Caco-2 (cell line): ENCODE data around the gene RBFOX1. TPM values are rescaled to one million over a fixed set of nuclear protein-coding genes. Genes with fewer than 3 reads are reported as not detected.

Experiments used
- BruUV-seq: library from RNA; stranded (reverse); fragments of 400-500 nt; replicated peaks from 2 replicates; lab custom pipeline; 2021; lab: Mats Ljungman, UMichigan
- CTCF ChIA-PET: fragments of 300-600 bp; sonication (Branson Sonifier 250); formaldehyde crosslinking; loops from one replicate; lab custom pipeline; 2022; ENCODE audit warnings: antibody characterized with exemption; lab: Charles Lee
- POLR2A ChIA-PET: fragments of 300-600 bp; sonication (Branson Sonifier 250); formaldehyde crosslinking; loops from one replicate; lab custom pipeline; 2022; ENCODE audit warnings: antibody characterized with exemption; lab: Charles Lee
- DNase-seq, 2 experiments: peaks; one replicate each; pipeline versions ENCODE4 v3.0.0 to v3.0.0-alpha.2; 2020 to 2022
- H3K27me3 ChIP-seq: replicated peaks from 2 replicates; pipeline ENCODE4 v1.6.0; 2011; ENCODE audit warnings: low read length; ENCODE audit not compliant: control insufficient read depth, insufficient read depth
- H3K36me3 ChIP-seq: 2 replicates; pipeline ENCODE4 v1.5.1; 2011; ENCODE audit warnings: low read length; ENCODE audit not compliant: control insufficient read depth, insufficient read depth
- H3K4me1 ChIP-seq: fragments of 250-450 bp; sonication (Bioruptor Pico); 2 replicates; pipeline ENCODE4 v1.5.1; 2020; ENCODE audit warnings: mild to moderate bottlenecking
- H3K4me3 ChIP-seq: 2 replicates; pipeline ENCODE4 v1.5.1; 2011; ENCODE audit warnings: low read depth, mild to moderate bottlenecking, control low read depth, low read length
- H3K9me3 ChIP-seq: fragments of 250-450 bp; sonication (Bioruptor Pico); 2 replicates; pipeline ENCODE4 v1.5.1; 2020; ENCODE audit warnings: mild to moderate bottlenecking, moderate library complexity
- H3K27ac Mint-ChIP-seq: one replicate; pipeline ENCODE4 v1.8.0; 2022; ENCODE audit warnings: mixed read lengths; ENCODE audit not compliant: unreplicated experiment
- H3K27me3 Mint-ChIP-seq: one replicate; pipeline ENCODE4 v1.8.0; 2022; ENCODE audit warnings: mixed read lengths; ENCODE audit not compliant: insufficient read depth, unreplicated experiment
- H3K36me3 Mint-ChIP-seq: one replicate; pipeline ENCODE4 v1.8.0; 2022; ENCODE audit warnings: mild to moderate bottlenecking, mixed read lengths; ENCODE audit not compliant: insufficient read depth, unreplicated experiment
- H3K4me1 Mint-ChIP-seq: one replicate; pipeline ENCODE4 v1.8.0; 2022; ENCODE audit warnings: low read depth, mixed read lengths; ENCODE audit not compliant: unreplicated experiment
- H3K4me3 Mint-ChIP-seq: one replicate; pipeline ENCODE4 v1.8.0; 2022; ENCODE audit warnings: mild to moderate bottlenecking, moderate library complexity, mixed read lengths; ENCODE audit not compliant: unreplicated experiment
- H3K9me3 Mint-ChIP-seq: one replicate; pipeline ENCODE4 v1.8.0; 2022; ENCODE audit warnings: mixed read lengths; ENCODE audit not compliant: unreplicated experiment
- CTCF ChIP-seq, 2 experiments: fragments of 200-600 bp in 1 of 2; IDR thresholded peaks; 1 replicate in 1 of 2; 2 replicates in 1 of 2; pipeline versions ENCODE4 v1.5.1 to v1.8.0; 2011 to 2022; ENCODE audit warnings: antibody characterized with exemption in 1 of 2, control low read depth in 1 of 2, inconsistent platforms in 1 of 2, low read depth in 1 of 2, low read length in 1 of 2, mild to moderate bottlenecking in 1 of 2, moderate library complexity in 1 of 2; ENCODE audit not compliant: insufficient read depth in 1 of 2, severe bottlenecking in 1 of 2, unreplicated experiment in 1 of 2
- intact Hi-C: fragments of 100-400 bp; cut with micrococcal nuclease; formaldehyde crosslinking; loops from one replicate; pipeline ENCODE4 v1.10.0; 2022; ENCODE audit not compliant: unreplicated experiment
- total RNA-seq: library from RNA; stranded (reverse); gene quantifications from 2 replicates; pipeline ENCODE4 v1.2.3, GENCODE V29; 2022

RBFOX1 gene
- total RNA-seq, 1 experiment from 2014 or later: 0.91 TPM

DNA sequence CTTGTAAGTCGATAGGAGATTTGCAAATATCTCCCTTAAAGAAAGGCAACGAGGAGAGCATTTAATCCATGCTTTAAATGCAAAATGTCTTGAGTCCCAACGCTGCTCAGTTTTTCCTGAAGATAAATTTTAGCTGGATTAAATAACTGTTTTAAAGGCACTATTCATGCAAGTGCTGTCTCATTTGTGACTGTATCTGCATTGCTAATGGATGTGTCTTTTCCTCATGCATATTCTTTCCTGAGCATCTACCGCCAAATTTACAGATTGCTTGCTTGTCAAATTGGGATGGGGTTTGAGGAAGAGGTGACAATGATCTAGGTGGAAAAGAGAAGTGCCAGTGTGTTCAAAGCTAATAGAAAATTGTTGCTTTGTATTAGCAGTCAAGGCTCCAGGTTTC is 106.9 kb downstream of the RBFOX1 start:
- Histone ChIP-seq H3K4me1 (no peaks in the 10 kb centered on the region), H3K9me3 (no peaks in the 10 kb centered on the region), H3K36me3 (no peaks in the 10 kb centered on the region), H3K27me3 (no peaks in the 10 kb centered on the region), H3K4me3 (no peak overlapping the region)
- CTCF ChIA-PET: no interaction called here
- POLR2A ChIA-PET: no interaction called here
- peaks cover 2% of the 10 kb centered on the region for H3K27me3 Mint-ChIP-seq
- H3K9me3 Mint-ChIP-seq: no peaks in the 10 kb centered on the region
- intact Hi-C loops: no loop called here
- no peaks in the 10 kb centered on the region for H3K36me3 Mint-ChIP-seq
- no peak for DNase-seq
- no peak overlapping the region for H3K27ac Mint-ChIP-seq
- H3K4me1 Mint-ChIP-seq: no peaks in the 10 kb centered on the region
- BruUV-seq: no TSS peak
- TF ChIP-seq CTCF (IDR thresholded peaks at IDR 0.05; ENCODE audit: insufficient read depth in 1 of 2, low read depth in 1 of 2, low read length in 1 of 2, severe bottlenecking in 1 of 2, unreplicated experiment in 1 of 2): no peak
- no peak overlapping the region for H3K4me3 Mint-ChIP-seq

DNA sequence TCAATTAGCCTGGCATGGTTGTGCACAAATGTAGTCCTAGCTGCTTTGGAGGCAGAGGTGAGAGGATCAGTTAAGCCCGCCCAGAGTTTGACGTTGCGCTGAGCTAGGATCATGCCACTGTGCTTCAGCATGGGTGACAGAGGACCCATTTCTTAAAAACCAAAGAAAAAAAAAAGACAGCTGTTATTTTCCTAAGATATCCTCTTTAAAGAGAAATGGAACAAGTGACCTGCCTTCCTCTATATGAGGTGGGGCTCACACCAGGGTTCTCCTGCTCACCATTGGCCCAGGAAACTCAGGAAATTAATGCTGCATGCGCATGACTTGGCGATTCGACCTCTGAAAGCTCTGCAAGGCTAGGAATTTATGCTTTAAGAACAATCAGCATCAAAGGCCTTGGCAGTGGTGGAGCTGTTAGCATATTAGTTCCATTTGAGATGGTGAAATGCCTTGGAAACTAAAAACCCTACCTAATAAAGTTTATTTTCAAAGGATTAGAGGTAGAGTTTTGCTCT is 108.3 kb downstream of the RBFOX1 start:
- Histone ChIP-seq H3K4me1 (no peaks in the 10 kb centered on the region), H3K27me3 (no peaks in the 10 kb centered on the region), H3K4me3 (no peak overlapping the region), H3K36me3 (no peaks in the 10 kb centered on the region), H3K9me3 (no peaks in the 10 kb centered on the region)
- ChIA-PET POLR2A (no interaction called here), CTCF (no interaction called here)
- H3K4me1 Mint-ChIP-seq: no peaks in the 10 kb centered on the region
- intact Hi-C loops: no loop called here
- TF ChIP-seq CTCF (IDR thresholded peaks at IDR 0.05; ENCODE audit: insufficient read depth in 1 of 2, low read depth in 1 of 2, low read length in 1 of 2, severe bottlenecking in 1 of 2, unreplicated experiment in 1 of 2): no peak
- no peaks in the 10 kb centered on the region for H3K9me3 Mint-ChIP-seq
- peaks cover 2% of the 10 kb centered on the region for H3K27me3 Mint-ChIP-seq
- no TSS peak for BruUV-seq
- no peak for DNase-seq
- H3K36me3 Mint-ChIP-seq: no peaks in the 10 kb centered on the region
- H3K27ac Mint-ChIP-seq: no peak overlapping the region
- H3K4me3 Mint-ChIP-seq: no peak overlapping the region

- no peaks in the 10 kb centered on the region for H3K27me3 ChIP-seq
- no peak overlapping the region for H3K4me3 ChIP-seq
- Mint-ChIP-seq H3K4me3 (no peak overlapping the region), H3K27me3 (peaks cover 2% of the 10 kb centered on the region), H3K9me3 (no peaks in the 10 kb centered on the region), H3K27ac (no peak overlapping the region), H3K36me3 (no peaks in the 10 kb centered on the region), H3K4me1 (no peaks in the 10 kb centered on the region)
- ChIA-PET CTCF (interaction anchor here (0.7 kb wide), 1 partner anchor 766 kb away, joined by 3 read pairs; no protein-coding TSS in a partner anchor), POLR2A (no interaction called here)
- no peak for TF ChIP-seq CTCF (IDR thresholded peaks at IDR 0.05; ENCODE audit: insufficient read depth in 1 of 2, low read depth in 1 of 2, low read length in 1 of 2, severe bottlenecking in 1 of 2, unreplicated experiment in 1 of 2)
- intact Hi-C loops: no loop called here
- H3K36me3 ChIP-seq: no peaks in the 10 kb centered on the region
- H3K9me3 ChIP-seq: no peaks in the 10 kb centered on the region
- BruUV-seq: no TSS peak
- no peaks in the 10 kb centered on the region for H3K4me1 ChIP-seq
- DNase-seq: no peak
Observed at GRCh38 chr16:7442050-7442449, 109.4 kb downstream of the RBFOX1 start.
